HG02870 (cell line): ENCODE data around the gene RDH16.
"Not testable (repeated sequence)": the region's sequence is repeated elsewhere in the genome, so short reads cannot be mapped to it uniquely, and the experiment has no call there.

Experiments
- ATAC-seq: cut with Tn5 transposase; IDR thresholded peaks from one replicate; pipeline ENCODE4 v1.9.1; 2021; ENCODE audit warnings: mild to moderate bottlenecking, moderate library complexity; ENCODE audit not compliant: unreplicated experiment

The RDH16 gene

DNA sequence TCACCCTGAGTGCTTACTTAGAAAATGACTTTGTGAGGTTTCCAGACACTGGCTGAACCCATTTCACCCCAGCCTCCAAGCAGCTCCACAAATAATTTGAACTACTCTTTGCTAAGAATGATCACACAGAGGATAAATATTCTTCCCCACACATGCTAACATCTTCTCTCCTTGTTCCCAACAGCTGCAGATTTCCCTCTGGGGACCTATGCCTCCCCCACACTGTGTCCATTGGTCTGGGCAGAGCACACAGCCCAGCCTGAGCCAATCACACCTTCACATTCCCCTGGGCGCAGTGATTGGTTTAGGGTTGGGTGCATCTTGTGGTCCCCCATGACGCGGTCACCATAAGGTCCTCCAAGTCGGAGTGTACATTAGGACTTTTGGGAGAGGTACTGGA lies 30.1 kb downstream of the RDH16 start:
- ATAC-seq = no peak

DNA sequence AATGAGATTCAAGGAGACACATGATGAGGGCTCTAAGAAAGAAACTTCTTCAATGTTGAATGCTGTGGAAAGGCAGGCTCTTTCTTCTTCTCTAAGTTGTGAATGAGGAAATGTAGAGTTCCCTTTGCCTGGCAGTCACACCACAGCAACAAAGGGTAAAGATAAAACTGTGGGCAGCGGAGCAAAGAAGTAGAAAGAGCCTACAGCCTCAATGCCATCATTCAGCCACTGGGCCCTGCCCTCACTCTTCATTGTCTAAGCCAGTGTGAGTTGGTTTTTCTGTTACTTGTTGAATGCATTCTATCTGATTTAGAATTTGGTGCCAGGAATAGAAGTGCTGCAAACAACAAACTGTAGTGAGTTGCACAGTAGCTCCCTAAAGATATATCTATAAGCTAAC lies 35.4 kb downstream of the RDH16 start:
- no peak for ATAC-seq

DNA sequence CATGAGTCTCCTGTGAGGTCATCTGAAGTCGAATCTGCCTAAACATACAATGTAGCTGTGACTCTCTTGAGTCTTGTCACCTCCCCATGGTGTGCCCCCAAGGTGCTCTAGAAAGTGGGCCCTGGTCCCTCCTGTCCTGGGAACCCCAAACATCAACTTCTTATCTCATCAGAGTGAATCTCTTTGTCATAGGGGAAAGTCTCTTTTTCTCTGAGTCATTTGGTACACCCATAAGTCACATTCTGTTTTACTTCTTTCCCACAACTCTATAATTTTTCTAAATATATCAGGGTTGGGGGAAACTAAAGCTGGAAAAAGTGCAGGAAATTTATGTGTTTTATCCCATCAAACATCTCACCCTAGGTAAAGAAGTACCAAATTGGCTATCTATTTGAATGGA lies 36.1 kb downstream of the RDH16 start:
- ATAC-seq = no peak

DNA sequence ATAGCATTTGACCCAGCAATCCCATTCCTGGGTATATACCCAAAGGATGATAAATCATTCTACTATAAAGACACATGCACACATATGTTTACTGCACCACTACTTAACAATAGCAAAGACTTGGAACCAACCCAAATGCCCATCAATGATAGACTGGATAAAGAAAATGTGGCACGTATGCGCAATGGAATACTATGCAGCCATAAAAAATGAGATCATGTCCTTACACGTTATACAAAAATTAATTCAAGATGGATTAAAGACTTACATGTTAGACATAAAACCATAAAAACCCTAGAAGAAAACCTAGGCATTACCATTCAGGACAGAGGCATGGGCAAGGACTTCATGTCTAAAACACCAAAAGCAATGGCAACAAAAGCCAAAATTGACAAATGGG lies 39.3 kb downstream of the RDH16 start:
- not testable (repeated sequence) for ATAC-seq

DNA sequence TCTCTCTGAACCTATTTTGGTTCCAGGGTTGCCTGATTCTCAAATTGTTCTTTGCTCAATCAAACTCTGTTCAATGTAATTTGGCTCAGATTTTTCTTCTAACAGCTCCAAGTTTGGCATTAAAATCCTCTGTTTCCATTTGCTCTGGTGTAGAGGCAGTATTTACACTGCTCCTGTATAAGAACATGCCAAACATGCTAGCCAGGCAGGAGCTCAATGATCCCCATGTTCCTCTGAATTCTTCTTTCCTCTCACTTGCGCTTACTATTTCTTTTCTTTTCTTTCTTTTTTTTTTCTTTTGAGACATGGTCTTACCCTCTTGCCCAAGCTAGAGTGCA lies 40.4 kb downstream of the RDH16 start:
- no peak for ATAC-seq

DNA sequence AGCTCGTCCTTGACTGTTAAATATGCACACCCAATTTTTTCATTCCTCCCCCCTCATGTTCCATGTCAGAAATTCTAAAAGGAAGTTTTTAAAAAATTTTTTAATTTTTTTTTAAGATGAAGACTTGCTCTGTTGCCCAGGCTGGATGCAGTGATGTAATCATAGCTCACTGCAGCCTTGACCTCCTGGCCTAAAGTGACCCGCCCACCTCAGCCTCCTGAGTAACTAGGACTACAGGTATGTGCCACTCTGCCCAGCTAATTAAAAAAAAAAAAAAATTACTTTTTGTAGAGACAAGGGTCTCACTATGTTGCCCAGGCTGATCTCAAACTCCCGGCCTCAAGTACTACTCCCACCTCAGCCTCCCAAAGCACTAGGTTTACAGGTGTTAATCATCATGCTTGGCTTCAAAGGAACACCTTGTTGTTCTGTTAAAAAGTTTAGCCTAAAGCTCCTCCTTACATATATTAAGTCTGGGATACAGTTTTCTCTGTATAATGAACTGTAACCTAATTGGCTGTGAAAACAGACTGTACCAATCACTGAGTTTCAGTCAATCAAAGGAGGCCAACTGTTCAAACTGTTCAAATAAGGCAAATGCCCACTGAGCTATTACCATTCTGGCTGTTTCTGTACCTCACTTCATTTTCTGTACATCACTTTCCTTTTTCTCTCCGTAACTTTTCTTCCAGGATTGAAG lies 41.0 kb downstream of the RDH16 start:
- ATAC-seq = no peak

DNA sequence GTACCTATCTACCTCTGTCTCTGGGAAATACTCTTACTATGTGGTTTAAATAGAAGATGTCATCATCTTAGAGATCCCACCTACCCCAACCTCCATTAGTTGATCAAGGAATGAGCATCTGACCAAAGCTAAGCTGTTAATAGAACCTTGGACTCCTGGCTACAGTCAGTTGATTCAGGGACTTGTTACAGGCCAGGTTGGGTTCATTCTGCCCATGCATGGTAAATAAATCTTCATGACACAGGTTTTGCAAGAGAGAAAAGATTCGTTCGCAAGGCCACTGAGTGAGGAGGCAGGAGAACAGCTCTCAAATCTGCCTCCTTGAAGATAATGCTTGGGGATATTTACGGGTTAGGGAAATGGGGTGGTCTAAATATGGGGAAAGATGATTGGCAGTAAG lies 42.7 kb downstream of the RDH16 start:
- no peak for ATAC-seq

DNA sequence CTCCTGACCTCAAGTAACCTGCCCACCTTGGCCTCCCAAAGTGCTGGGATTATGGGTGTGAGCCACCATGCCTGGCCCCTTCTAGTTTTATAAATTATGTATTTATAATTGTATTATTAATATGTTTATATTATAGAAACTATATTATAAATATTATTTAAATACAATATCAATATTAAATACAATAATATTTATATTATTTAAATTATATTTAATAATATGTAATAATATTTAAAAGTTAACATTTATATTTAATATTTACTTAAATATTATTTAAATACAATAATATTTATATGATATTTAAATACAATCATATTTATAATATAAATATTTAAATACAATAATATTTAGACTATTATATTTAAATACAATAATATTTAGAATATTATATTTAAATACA lies 43.2 kb downstream of the RDH16 start:
- ATAC-seq = no peak

DNA sequence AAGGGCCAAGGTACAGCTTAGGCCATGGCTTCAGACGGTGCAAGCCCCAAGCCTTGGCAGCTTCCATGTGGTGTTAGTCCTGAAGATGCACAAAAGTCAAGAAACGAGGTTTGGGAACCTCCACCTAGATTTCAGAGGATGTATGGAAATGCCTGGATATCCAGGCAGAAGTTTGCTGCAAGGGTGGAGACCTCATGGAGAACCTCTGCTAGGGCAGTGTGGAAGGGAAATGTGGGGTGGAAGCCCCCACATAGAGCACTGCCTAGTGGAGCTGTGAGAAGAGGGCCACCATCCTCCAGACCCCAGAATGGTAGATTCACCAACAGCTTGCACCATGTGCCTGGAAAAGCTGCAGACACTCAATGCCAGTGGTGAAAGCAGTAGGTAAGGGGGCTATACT lies 48.0 kb downstream of the RDH16 start:
- ATAC-seq = not testable (repeated sequence)

DNA sequence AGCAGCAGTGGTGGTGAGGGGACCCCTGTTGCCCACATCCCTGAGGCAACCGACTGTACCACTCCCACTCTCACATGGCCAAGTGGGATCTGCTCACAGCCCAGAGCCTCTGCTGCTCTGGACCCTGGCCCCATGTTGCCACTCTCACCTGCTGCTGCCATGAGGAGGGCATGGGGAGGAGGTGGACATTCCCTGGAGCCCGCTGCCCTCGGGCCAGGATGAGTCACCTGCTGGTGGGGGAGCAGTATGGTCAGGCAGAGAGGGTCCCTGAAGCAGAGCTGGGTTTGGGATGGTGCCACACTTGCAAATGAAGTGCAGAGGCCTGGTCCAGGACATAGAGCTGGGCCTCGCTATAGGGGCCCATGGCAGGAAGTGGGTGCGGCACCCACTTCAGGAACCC lies 49.3 kb downstream of the RDH16 start:
- no peak for ATAC-seq

DNA sequence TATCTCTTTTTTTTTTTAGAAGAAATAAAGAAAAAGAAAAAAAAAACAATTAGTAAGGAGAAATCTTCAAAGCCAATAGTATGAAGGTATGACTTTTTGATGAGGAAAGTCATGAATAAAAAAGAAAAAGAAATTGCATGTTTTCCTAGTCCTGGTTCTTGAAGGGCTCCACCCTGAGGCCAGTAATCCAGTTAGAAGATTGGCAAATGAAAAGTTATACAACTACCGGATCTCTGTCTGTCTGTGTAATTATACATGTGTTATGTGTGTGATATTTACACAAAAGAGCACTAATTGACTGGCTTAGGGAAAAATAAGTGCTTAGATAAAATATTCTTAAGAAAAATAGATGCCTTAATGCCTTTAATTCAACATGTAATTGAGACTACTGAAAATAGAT lies 51.6 kb downstream of the RDH16 start:
- ATAC-seq = no peak

DNA sequence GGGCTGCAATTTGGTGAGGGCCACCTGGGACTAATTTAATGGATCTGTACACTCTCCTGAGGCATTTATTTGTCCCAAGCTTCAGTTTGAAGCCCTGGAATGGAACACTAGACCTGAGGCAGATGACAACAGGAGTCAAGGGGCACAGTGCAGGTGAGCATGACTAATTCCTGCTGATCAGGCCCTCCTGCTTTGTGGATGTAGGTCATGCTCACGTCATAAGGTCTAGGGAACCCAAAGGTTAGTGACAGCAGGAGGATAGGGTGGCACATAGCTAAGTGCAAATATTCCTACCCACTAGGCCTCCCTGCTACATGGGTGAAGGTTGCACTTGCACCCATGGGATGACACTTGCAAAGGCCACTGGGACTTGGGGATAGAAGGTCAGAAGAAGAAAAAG lies 54.0 kb downstream of the RDH16 start:
- no peak for ATAC-seq
